ENCODE results near the gene FAM43A.
A peak's percentile ranks its signal among the peaks of the same experiment; 100 is the strongest.

Gene FAM43A

DNA sequence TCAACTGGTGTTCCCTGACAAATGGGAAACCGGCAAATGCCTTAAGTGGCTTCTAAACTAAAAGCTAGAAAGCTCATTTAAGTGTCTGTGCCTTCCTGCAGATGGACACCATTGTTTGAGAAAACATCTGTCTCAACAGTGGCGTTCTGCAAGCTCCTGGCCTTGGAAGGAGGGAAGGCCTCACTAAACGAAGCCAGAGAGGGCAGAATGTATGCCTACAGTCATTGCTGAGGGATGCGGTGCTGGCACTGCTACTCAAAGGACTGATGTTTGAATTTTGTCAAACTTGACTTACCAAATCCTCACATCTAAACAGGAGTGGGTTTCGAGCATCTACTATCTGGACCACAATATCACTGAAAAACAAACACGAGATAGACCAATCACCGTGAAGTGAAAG is 25.9 kb upstream of the FAM43A start:
- Histone ChIP-seq H3K27ac (no peak overlapping the region), H3K4me3 (ENCODE audit: low read depth, low read length) (no peak overlapping the region), H3K27me3 (replicated peaks) (no peaks in the 10 kb centered on the region), H3K36me3 (replicated peaks) (peaks cover 32% of the 10 kb centered on the region)
- DNase-seq = no peak
- no peak for TF ChIP-seq CTCF (IDR thresholded peaks at IDR 0.05; ENCODE audit: low read depth, low read length, missing control alignments)
- in situ Hi-C loops (cut with HindIII; ENCODE audit: low pct_ligation_motif_present, low sequenced_read_pairs) = loop anchor here (25.0 kb wide), 1 partner anchor 453 kb away; no protein-coding TSS in a partner anchor

DNA sequence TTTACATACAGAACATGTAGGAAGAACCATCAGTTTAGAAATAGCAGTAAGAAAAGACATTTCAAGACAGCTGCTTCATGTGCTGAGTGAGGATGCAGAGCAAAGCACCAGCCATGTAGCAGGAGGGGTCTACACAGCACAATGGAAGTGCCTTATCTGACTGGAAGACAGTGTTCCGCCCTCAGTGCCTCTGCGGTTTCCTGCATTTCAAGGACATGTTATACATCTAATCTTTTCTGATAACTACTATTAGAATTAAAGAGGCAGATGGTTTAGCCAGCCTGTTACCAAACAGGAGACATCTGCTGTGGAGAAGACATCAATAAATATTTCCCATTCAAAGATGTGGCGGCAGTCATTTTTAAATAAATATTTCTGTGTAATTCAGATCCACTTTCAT is 24.3 kb upstream of the FAM43A start:
- Histone ChIP-seq H3K36me3 (replicated peaks) (peaks cover 40% of the 10 kb centered on the region), H3K27me3 (replicated peaks) (no peaks in the 10 kb centered on the region), H3K27ac (no peak overlapping the region), H3K4me3 (ENCODE audit: low read depth, low read length) (no peak overlapping the region)
- TF ChIP-seq CTCF (IDR thresholded peaks at IDR 0.05; ENCODE audit: low read depth, low read length, missing control alignments) = no peak
- DNase-seq = no peak
- in situ Hi-C loops (cut with HindIII; ENCODE audit: low pct_ligation_motif_present, low sequenced_read_pairs) = loop anchor here (25.0 kb wide), 1 partner anchor 451 kb away; no protein-coding TSS in a partner anchor

- no peaks in the 10 kb centered on the region for H3K27me3 ChIP-seq (replicated peaks)
- DNase-seq = no peak
- in situ Hi-C loops (cut with HindIII; ENCODE audit: low pct_ligation_motif_present, low sequenced_read_pairs) = loop anchor here (25.0 kb wide), 1 partner anchor 450 kb away; no protein-coding TSS in a partner anchor
- TF ChIP-seq CTCF (IDR thresholded peaks at IDR 0.05; ENCODE audit: low read depth, low read length, missing control alignments) = no peak
- peaks cover 40% of the 10 kb centered on the region for H3K36me3 ChIP-seq (replicated peaks)
- no peak overlapping the region for H3K27ac ChIP-seq
- no peak overlapping the region for H3K4me3 ChIP-seq (ENCODE audit: low read depth, low read length)
These were observed 23.7 kb upstream of the FAM43A start for GRCh38 chr3:194661946-194662345.

DNA sequence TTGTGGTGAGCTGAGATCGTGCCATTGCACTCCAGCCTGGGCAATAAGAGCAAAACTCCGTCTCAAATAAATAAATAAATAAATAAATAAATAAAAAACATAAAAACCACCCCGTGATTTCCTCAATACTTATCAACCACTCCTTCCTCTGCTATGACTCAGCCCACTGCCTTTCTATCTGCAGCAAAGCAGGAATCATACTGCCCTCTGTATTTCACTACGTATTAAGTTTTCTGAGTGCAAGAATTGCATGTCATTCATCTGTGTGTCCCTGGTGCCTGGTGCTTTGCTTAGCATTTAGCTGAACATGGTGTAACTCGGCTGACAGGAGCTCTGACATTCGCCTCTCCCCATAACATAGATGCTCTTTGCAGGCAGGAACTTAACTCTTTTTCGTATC is 20.8 kb upstream of the FAM43A start:
- TF ChIP-seq CTCF (IDR thresholded peaks at IDR 0.05; ENCODE audit: low read depth, low read length, missing control alignments) = no peak
- Histone ChIP-seq H3K27ac (no peak overlapping the region), H3K27me3 (replicated peaks) (no peaks in the 10 kb centered on the region), H3K36me3 (replicated peaks) (peaks cover 25% of the 10 kb centered on the region), H3K4me3 (ENCODE audit: low read depth, low read length) (no peak overlapping the region)
- peak; percentile 65 for DNase-seq
- in situ Hi-C loops (cut with HindIII; ENCODE audit: low pct_ligation_motif_present, low sequenced_read_pairs) = loop anchor here (25.0 kb wide), 1 partner anchor 447 kb away; no protein-coding TSS in a partner anchor

DNA sequence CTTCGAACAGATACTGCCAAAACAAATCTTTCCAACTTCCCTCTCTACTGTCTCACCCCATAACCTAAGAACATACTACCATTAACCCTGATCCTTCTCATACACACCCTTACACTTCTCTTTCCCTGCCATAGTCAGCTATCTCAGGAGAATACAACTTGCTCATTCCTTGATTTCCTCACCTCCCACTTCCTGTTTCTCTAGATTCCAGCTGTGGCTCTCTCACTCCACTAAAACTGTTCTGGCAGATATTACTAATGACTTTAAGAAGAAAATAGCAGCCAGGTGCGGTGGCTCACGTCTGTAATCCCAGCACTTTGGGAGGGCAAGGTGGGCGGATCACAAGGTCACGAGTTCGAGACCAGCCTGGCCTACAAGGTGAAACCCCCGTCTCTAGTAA is 18.3 kb upstream of the FAM43A start:
- Histone ChIP-seq H3K27me3 (replicated peaks) (no peaks in the 10 kb centered on the region), H3K36me3 (replicated peaks) (peaks cover 24% of the 10 kb centered on the region), H3K4me3 (ENCODE audit: low read depth, low read length) (no peak overlapping the region), H3K27ac (no peak overlapping the region)
- in situ Hi-C loops (cut with HindIII; ENCODE audit: low pct_ligation_motif_present, low sequenced_read_pairs) = loop anchor here (25.0 kb wide), 1 partner anchor 445 kb away; no protein-coding TSS in a partner anchor
- TF ChIP-seq CTCF (IDR thresholded peaks at IDR 0.05; ENCODE audit: low read depth, low read length, missing control alignments) = no peak
- DNase-seq = no peak

- Histone ChIP-seq H3K27ac (peak overlapping the region; percentile 98), H3K27me3 (replicated peaks) (no peaks in the 10 kb centered on the region), H3K36me3 (replicated peaks) (peaks cover 3% of the 10 kb centered on the region), H3K4me3 (ENCODE audit: low read depth, low read length) (peak overlapping the region; percentile 99)
- TF ChIP-seq CTCF (IDR thresholded peaks at IDR 0.05; ENCODE audit: low read depth, low read length, missing control alignments) = peak; percentile 63
- DNase-seq = peak; percentile 40
- in situ Hi-C loops (cut with HindIII; ENCODE audit: low pct_ligation_motif_present, low sequenced_read_pairs) = loop anchor here (25.0 kb wide), 1 partner anchor 441 kb away; no protein-coding TSS in a partner anchor
These were observed 14.2 kb upstream of the FAM43A start for GRCh38 chr3:194671511-194671899.

All from brain microvascular endothelial cell (primary cell).